Metanephros (tissue), 2 donors: ENCODE data around the gene LY6G6C. TPM values are rescaled to one million over a fixed set of nuclear protein-coding genes. Genes with fewer than 3 reads are reported as not detected.

Experiments used
- small RNA-seq: library from RNA; depleted of rRNA; stranded (forward); fragments of <200 nt; gene quantifications from one replicate; pipeline ENCODE3, GENCODE V24; 2014; ENCODE audit warnings: low replicate concordance
- total RNA-seq: library from RNA; depleted of rRNA; stranded (reverse); fragments of >200 nt; gene quantifications from one replicate; pipeline ENCODE4 v1.2.3, GENCODE V29; 2014

The LY6G6C gene
- not detected for total RNA-seq

DNA sequence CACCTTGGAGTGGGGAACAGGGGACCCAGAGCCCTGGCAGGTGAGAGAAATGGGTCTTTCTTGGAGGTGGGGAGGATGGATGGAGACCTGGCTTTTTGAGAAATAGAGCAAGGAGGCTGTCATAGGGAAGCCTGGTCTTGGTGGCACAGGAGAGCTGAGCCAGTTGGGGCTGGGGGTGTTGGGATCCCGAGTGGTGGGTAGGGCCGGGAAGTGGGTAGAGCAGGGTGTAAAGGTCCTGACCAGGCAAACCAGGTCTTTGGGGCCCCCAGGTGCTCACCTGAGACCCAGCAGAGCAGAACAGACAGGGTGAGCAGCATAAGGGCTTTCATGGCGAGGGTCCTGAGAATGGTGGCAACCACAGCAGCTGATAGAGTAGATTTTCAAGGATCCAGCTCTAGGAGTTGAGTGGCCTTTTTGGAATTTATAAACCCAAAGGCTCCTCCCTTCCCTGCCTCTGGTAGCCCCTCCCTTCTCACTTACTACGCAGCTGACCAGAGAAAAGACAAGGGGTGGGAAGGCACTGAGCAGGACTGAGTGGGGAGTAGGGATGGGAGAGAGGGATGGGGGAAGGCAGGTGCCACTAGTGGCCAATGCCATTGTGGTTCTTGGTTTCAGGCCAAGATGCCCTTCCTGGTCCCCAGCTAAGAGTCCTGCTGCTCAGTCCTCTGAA, at the start of gene LY6G6C:
TSS of gene LY6G6C (minus strand) at position 396 of the 670 bp plus-strand sequence. CDS start at position 329, 67 bp downstream.

DNA sequence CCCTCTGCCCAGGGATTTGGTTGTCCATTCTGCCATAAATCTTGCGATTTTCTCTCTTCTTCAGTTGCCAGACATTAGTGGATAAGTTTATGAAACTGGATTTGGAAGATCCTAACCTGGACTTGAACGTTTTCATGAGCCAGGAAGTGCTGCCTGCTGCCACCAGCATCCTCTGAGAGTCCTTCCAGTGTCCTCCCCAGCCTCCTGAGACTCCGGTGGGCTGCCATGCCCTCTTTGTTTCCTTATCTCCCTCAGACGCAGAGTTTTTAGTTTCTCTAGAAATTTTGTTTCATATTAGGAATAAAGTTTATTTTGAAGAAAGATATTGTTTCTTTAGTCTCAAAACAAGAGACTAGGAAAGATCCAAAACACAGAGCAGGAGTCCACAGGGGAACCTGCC, 40.8 kb upstream of the LY6G6C start, which contains the start of gene SAPCD1:
TSS of gene SAPCD1 (plus strand) at position 301 of the 400 bp plus-strand sequence. CDS start 399 bp downstream, outside the sequence.

DNA sequence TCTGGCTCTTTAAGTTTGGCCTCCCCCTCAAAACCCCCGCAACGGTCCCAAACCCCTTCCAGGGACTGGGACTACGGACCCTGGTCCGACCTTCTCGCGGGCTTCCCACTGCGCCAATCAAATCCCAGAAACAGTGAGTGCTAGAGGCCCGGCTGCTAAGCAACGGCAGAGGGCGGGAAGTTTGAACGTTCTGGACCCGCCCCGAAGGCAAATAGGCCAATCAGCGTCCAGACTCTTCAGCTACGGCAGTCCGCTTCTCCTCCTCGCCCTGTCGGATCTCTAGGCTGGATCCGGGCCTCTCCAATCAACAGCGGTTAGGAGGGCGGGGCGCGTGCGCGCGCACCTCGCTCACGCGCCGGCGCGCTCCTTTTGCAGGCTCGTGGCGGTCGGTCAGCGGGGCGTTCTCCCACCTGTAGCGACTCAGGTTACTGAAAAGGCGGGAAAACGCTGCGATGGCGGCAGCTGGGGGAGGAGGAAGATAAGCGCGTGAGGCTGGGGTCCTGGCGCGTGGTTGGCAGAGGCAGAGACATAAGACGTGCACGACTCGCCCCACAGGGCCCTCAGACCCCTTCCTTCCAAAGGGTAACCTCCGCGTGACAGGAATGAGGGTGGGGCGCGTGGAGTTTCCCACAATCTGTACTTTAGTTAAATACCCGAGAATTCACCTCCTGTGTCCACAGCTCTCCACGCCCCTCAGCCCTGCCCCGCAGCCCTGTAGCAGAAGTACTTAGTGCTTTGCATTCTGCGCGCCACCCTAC, 18.3 kb upstream of the LY6G6C start, which contains the start of gene MSH5:
TSS of gene MSH5 (plus strand) at position 367 of the 758 bp plus-strand sequence. CDS start 462 bp downstream, outside the sequence.

DNA sequence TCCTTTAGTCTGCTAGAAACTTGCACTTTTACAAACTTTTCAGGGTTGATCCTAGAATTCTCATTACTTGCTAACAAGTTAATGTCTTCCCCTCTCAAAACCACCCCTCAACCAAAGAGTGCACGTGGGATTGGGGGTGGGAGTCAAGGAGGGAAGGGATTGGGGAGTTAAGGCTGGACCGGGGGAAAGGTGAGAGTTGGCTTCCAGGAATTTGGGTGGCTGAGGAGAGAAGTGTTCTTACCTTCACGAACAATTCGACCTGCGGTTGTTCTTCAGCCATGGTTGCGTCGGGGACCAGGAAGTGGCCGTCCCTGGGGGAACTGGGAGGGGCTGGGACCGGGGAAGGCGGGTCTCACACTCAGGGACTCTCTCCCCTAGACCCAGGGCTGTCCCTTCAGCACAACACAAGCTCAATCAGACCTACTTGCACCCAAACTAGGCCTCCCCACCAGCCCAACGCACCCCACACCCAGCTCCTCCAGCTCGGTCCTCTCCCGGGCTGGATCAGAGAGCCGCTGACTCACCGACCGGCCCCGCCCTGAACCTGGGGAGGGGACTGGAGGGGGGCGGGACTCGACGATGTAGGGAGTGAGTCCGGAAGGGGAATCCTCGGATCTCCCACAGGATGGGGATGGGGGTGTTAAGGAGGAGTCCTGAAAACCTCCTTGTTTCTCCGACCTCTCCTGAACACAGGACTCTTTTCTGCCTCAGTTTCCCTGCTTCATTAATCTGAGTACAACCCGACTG, 14.6 kb upstream of the LY6G6C start, which contains the start of gene CLIC1:
TSS of gene CLIC1 (minus strand) at position 510 of the 747 bp plus-strand sequence. CDS start at position 280, 230 bp downstream.

DNA sequence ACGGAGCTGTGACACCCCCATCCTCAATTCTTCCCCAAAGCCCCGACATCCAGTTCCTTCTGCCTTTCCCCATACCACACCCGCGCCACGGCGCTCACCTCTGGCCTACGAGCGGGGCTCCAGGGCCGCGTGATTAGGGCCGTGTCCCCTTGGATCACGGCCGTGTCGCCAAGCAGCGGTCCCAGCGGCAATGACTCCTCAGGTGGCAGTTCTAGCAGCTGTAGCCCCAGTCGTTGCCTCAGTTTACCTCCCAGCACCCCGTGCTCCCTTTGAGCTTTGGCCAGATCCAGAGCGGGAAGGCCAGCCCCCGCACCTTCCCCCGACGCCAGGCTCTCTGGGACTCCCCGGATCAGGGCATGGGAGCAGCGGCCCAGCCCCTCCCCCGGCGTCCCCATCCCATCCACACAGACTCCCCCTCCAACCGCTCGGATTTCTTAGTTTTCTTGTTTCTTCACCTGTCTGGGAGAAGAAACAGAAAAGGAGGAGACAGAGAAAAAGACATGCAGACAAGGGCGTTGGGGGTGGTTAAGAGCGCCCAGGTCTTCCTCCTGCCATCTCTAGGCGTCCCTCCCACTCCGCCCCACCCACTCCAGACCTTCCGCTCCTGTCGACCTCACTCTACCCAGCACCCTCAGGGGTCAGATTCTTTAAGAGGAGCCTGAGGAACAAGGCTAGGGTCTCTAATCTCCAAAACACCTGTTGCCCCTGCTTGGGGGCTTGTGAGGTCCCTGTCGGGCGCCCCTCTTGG, 7.4 kb upstream of the LY6G6C start, which contains the start of gene DDAH2:
TSS of gene DDAH2 (minus strand) at position 533 of the 748 bp plus-strand sequence. CDS start at position 395, 138 bp downstream.

DNA sequence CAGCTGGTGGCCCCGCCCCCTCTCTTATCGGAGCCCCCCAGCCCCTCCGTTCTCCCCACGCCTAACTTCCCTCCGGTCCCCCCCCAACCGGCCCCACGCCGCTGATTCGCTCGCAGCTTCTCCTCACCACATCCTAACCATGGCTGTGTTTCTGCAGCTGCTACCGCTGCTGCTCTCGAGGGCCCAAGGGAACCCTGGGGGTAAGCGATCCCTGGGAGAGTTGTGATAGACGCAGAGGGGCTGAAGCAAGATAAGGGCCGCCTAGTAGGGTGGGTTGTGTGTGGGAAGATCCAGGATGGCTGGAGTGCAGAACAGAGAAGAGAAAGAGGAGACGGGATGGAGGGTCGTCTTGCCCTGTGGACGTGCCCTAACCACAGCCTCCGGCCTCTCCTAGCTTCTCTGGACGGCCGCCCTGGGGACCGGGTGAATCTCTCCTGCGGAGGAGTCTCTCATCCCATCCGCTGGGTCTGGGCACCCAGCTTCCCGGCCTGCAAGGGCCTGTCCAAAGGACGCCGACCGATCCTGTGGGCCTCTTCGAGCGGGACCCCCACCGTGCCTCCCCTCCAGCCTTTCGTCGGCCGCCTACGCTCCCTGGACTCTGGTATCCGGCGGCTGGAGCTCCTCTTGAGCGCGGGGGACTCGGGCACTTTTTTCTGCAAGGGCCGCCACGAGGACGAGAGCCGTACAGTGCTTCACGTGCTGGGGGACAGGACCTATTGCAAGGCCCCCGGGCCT, 1.9 kb upstream of the LY6G6C start, which contains the start of gene MPIG6B:
TSS of gene MPIG6B (plus strand) at position 129 of the 735 bp plus-strand sequence. CDS start at position 140, 11 bp downstream.

DNA sequence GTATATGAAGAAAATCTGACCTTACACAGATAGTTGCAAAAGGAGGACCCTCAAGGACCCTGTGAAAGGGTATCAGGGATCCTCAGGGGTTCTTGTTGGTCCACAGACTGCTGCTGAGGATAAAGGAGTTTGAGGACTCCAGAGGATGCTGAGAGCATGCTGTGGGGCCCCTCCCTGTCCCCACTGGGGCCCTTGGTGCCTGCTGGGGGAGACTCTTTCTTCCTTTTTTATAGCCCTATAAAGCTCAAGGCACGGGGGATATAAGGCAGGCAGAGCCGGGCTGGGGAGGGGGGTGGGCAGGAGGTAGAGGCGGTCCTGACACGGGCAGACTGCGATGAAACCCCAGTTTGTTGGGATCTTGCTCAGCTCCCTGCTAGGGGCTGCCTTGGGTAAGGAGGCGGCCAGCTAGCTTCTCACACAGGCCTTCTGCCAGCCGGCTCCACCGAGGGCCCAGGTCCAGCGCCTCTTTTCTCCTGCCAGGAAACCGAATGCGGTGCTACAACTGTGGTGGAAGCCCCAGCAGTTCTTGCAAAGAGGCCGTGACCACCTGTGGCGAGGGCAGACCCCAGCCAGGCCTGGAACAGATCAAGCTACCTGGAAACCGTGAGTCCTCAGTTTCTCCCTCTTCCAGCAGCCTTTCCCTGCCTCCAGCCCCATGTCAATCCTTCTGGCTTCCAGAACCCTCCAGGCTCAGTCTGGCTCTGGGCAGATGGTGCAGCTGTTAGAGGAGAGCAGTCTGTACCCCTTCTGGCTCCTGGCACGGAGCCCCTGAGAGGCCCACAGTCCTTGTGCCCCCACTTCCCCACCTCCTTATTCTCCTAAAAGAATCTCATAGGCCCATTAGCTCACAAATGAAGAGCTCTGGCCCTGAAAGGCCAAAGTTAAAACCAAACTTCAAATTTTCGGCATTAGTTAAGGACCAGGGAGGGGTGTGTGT, 6.3 kb downstream of the LY6G6C start, which contains the start of gene LY6G6D:
TSS of gene LY6G6D (plus strand) at position 327 of the 937 bp plus-strand sequence. CDS start at position 335, 8 bp downstream.

GRCh38 chr6:31706599-31706998, 14.9 kb downstream of the LY6G6C start, which contains the start of gene LY6G6F:
Gene LY6G6F (plus strand): TSS chr6:31706866. CDS start chr6:31706907, 41 bp downstream.

GRCh38 chr6:31702819-31703716, 18.5 kb downstream of the LY6G6C start, which contains the start of gene ABHD16A:
Gene ABHD16A (minus strand): TSS chr6:31703324. CDS start chr6:31703281, 43 bp downstream.

DNA sequence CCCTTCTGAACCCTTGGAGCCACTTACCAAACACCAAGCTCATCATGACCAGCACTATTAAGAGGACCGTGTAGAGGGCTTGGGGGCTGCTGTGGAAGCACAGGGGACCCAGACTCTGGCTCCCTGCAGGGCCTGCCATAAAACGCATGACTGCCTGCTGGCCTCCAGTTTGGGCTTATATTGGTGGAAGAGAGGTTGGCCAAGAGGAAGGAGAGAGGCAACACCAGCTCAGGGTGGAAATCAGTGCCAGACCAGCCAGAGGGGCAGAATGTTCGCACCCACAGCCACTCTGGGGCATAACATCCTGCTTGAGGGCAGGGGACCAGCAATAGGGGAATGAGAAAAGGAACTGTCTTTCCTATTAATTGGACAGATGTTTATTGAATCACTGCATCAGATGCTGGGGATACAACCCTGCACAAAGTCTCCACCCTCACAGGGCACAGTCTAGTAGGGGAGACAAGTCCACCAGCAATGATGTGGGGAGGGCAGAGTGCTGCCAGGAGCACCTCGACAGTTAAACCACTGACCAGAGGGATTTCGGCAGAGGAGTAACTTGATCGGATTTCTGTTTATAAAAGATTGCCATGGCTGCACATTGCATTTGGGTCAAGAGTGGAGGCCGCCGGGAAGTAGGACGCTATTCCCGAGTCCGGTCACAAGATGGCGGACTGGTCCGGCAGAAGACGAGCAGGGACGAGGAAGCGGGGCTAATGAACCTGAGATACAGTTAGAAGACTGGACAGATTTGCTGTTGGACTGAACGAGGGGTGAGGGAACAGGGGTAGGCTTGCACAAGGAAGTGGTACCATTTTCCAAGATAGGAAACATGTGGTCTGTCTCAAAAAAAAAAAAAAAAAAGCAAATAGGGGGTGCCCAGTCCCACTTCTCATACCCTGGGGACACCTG, 41.1 kb downstream of the LY6G6C start, which contains the start of gene LY6G5C:
TSS of gene LY6G5C (minus strand) at position 842 of the 909 bp plus-strand sequence. CDS start at position 148, 694 bp downstream.

GRCh38 chr6:31669676-31670075, 51.9 kb downstream of the LY6G6C start, which contains the start of gene LY6G5B:
Gene LY6G5B (plus strand): TSS chr6:31669976. CDS start chr6:31670951, 975 bp downstream.

Small RNA genes lying within 50 kb of the gene (small RNA-seq; reads per million reads assigned to genes)
- gene LY6G6D: not detected
- not detected for gene MIR4646
- not detected for gene MSH5-SAPCD1
- not detected for gene RNU6-850P
- not detected for gene SAPCD1

Other genes starting within 250 kb of the LY6G6C start
- gene MICB, start 223.6 kb downstream of the LY6G6C start, total RNA-seq: 3.6 TPM
- 9.8 TPM for gene MCCD1, start 192.8 kb downstream of the LY6G6C start, total RNA-seq
- gene DDX39B, start 179.7 kb downstream of the LY6G6C start, total RNA-seq: 530 TPM
- gene ATP6V1G2, start 175.1 kb downstream of the LY6G6C start, total RNA-seq: 2.2 TPM
- 26.4 TPM for gene NFKBIL1, start 174.1 kb downstream of the LY6G6C start, total RNA-seq
- not detected for gene LTA, start 149.5 kb downstream of the LY6G6C start, total RNA-seq
- gene TNF, start 146.2 kb downstream of the LY6G6C start, total RNA-seq: 0.35 TPM
- gene LTB, start 139.3 kb downstream of the LY6G6C start, total RNA-seq: 3.1 TPM
- 12.3 TPM for gene LST1, start 135.5 kb downstream of the LY6G6C start, total RNA-seq
- 0.35 TPM for gene NCR3, start 128.7 kb downstream of the LY6G6C start, total RNA-seq
- gene AIF1, start 106.5 kb downstream of the LY6G6C start, total RNA-seq: 18.7 TPM
- 111 TPM for gene PRRC2A, start 101.0 kb downstream of the LY6G6C start, total RNA-seq
- gene BAG6, start 69.1 kb downstream of the LY6G6C start, total RNA-seq: 208 TPM
- 24.0 TPM for gene APOM, start 65.9 kb downstream of the LY6G6C start, total RNA-seq
- 18.3 TPM for gene C6orf47, start 61.0 kb downstream of the LY6G6C start, total RNA-seq
- 16.5 TPM for gene GPANK1, start 56.7 kb downstream of the LY6G6C start, total RNA-seq
- gene CSNK2B, start 55.7 kb downstream of the LY6G6C start, total RNA-seq: 99.5 TPM
- gene LY6G5B, start 51.8 kb downstream of the LY6G6C start, total RNA-seq: 3.3 TPM
- 1.1 TPM for gene LY6G5C, start 40.7 kb downstream of the LY6G6C start, total RNA-seq
- 56.0 TPM for gene ABHD16A, start 18.4 kb downstream of the LY6G6C start, total RNA-seq
- gene LY6G6F, start 14.9 kb downstream of the LY6G6C start, total RNA-seq: not detected
- gene LY6G6D, start 6.4 kb downstream of the LY6G6C start, total RNA-seq: not detected
- gene MPIG6B, start 1.6 kb upstream of the LY6G6C start, total RNA-seq: 4.7 TPM
- gene DDAH2, start 7.6 kb upstream of the LY6G6C start, total RNA-seq: 121 TPM
- 227 TPM for gene CLIC1, start 14.8 kb upstream of the LY6G6C start, total RNA-seq
- gene MSH5, start 18.3 kb upstream of the LY6G6C start, total RNA-seq: 18.9 TPM
- 4.3 TPM for gene SAPCD1, start 40.9 kb upstream of the LY6G6C start, total RNA-seq
- 8.6 TPM for gene VWA7, start 55.6 kb upstream of the LY6G6C start, total RNA-seq
- 38.8 TPM for gene VARS1, start 74.0 kb upstream of the LY6G6C start, total RNA-seq
- 33.5 TPM for gene LSM2, start 85.2 kb upstream of the LY6G6C start, total RNA-seq
- gene HSPA1L, start 93.5 kb upstream of the LY6G6C start, total RNA-seq: 2.9 TPM
- 1,222 TPM for gene HSPA1A, start 93.8 kb upstream of the LY6G6C start, total RNA-seq
- 1,232 TPM for gene HSPA1B, start 106.0 kb upstream of the LY6G6C start, total RNA-seq
- gene NEU1, start 141.1 kb upstream of the LY6G6C start, total RNA-seq: 46.4 TPM
- gene SLC44A4, start 157.3 kb upstream of the LY6G6C start, total RNA-seq: 28.4 TPM
- gene EHMT2, start 176.0 kb upstream of the LY6G6C start, total RNA-seq: 71.4 TPM
- 14.4 TPM for gene ZBTB12, start 180.3 kb upstream of the LY6G6C start, total RNA-seq
- gene C2, start 206.0 kb upstream of the LY6G6C start, total RNA-seq: 7.1 TPM
- 9.9 TPM for gene CFB, start 224.3 kb upstream of the LY6G6C start, total RNA-seq
- gene NELFE, start 237.2 kb upstream of the LY6G6C start, total RNA-seq: 50.0 TPM
- gene SKIC2, start 237.4 kb upstream of the LY6G6C start, total RNA-seq: 53.5 TPM